Colonic mucosa (tissue), 4 donors: ENCODE measurements around the gene DROSHA. TPM values are rescaled to one million over a fixed set of nuclear protein-coding genes. Genes with fewer than 3 reads are reported as not detected.
A peak's percentile ranks its signal among the peaks of the same experiment; 100 is the strongest.

ENCODE experiments used
- DNase-seq: peaks from one replicate; pipeline ENCODE4 v3.0.0-alpha.2; 2020
- H3K27ac ChIP-seq: fragments of 200-600 bp; one replicate; pipeline ENCODE4 v1.8.0; 2021
- H3K27me3 ChIP-seq: fragments of 200-600 bp; one replicate; pipeline ENCODE4 v1.8.0; 2021
- H3K36me3 ChIP-seq: fragments of 200-600 bp; one replicate; pipeline ENCODE4 v1.8.0; 2021
- H3K4me1 ChIP-seq: fragments of 200-600 bp; one replicate; pipeline ENCODE4 v1.8.0; 2021; ENCODE audit warnings: mild to moderate bottlenecking
- H3K4me3 ChIP-seq: fragments of 200-600 bp; one replicate; pipeline ENCODE4 v1.8.0; 2021
- H3K9ac ChIP-seq, 2 donors: one replicate each; pipeline ENCODE4 v1.7.0; 2013; ENCODE audit warnings: control low read depth in 2 of 2, low read depth in 2 of 2, low read length in 2 of 2
- H3K9me3 ChIP-seq: fragments of 200-600 bp; one replicate; pipeline ENCODE4 v1.8.0; 2021
- CTCF ChIP-seq: fragments of 200-600 bp; IDR thresholded peaks from one replicate; pipeline ENCODE4 v1.8.0; 2022; ENCODE audit warnings: antibody characterized with exemption, mild to moderate bottlenecking
- intact Hi-C: fragments of 100-400 bp; cut with DNase I; formaldehyde crosslinking; loops from one replicate; pipeline ENCODE4 v1.14.1; 2022
- total RNA-seq, 2 donors: library from RNA; stranded (reverse); fragmentation: NEBNext Ultra II Directional in 1 of 2; extraction: Animal tissue kit (Norgen Biotek cat#: 25700) in 1 of 2; gene quantifications; one replicate each; pipeline ENCODE4 v1.2.1, GENCODE V29; 2021
- donor health status: healthy.
- donor health status: DM: no; HTN: no; CAD: no.
- donor health status: DM: no; HTN: no; CAD: no.

DROSHA gene
- total RNA-seq, 2 donors from 2014 or later, result 49.2 to 61.6 TPM

- Histone ChIP-seq H3K27me3 (no peaks in the 10 kb centered on the region), H3K9me3 (no peaks in the 10 kb centered on the region), H3K4me3 (no peak overlapping the region), H3K36me3 (peaks cover 9% of the 10 kb centered on the region), H3K27ac (no peak overlapping the region), H3K4me1 (peaks cover 5% of the 10 kb centered on the region), H3K9ac (no peak overlapping the region)
- TF ChIP-seq CTCF, result no peak
- no peak for DNase-seq
- intact Hi-C loops, result no loop called here
Measured at GRCh38 chr5:31537349-31537748, 5.5 kb upstream of the DROSHA start.

GRCh38 chr5:31536873-31537272, 5.0 kb upstream of the DROSHA start:
- peaks cover 9% of the 10 kb centered on the region for H3K36me3 ChIP-seq
- H3K4me1 ChIP-seq, result peaks cover 5% of the 10 kb centered on the region
- H3K9ac ChIP-seq, result no peak overlapping the region
- no peak for TF ChIP-seq CTCF
- intact Hi-C loops, result no loop called here
- no peak overlapping the region for H3K4me3 ChIP-seq
- H3K27ac ChIP-seq, result no peak overlapping the region
- H3K27me3 ChIP-seq, result no peaks in the 10 kb centered on the region
- H3K9me3 ChIP-seq, result no peaks in the 10 kb centered on the region
- no peak for DNase-seq

GRCh38 chr5:31534527-31535046, 2.7 kb upstream of the DROSHA start:
- H3K36me3 ChIP-seq, result peaks cover 9% of the 10 kb centered on the region
- H3K27me3 ChIP-seq, result no peaks in the 10 kb centered on the region
- intact Hi-C loops, result no loop called here
- H3K9me3 ChIP-seq, result no peaks in the 10 kb centered on the region
- no peak overlapping the region for H3K9ac ChIP-seq
- no peak overlapping the region for H3K27ac ChIP-seq
- H3K4me1 ChIP-seq, result peaks cover 5% of the 10 kb centered on the region
- H3K4me3 ChIP-seq, result no peak overlapping the region
- TF ChIP-seq CTCF, result no peak
- DNase-seq, result no peak

GRCh38 chr5:31531543-31531887, 378 bp downstream of the DROSHA start:
- H3K4me3 ChIP-seq, result peak overlapping the region; percentile 67
- TF ChIP-seq CTCF, result no peak
- no peaks in the 10 kb centered on the region for H3K27me3 ChIP-seq
- intact Hi-C loops, result no loop called here
- peak; percentile 33 for DNase-seq
- H3K36me3 ChIP-seq, result peaks cover 9% of the 10 kb centered on the region
- H3K9me3 ChIP-seq, result no peaks in the 10 kb centered on the region
- peaks cover 5% of the 10 kb centered on the region for H3K4me1 ChIP-seq
- peak overlapping the region; percentile 72 to 83 for H3K9ac ChIP-seq
- peak overlapping the region; percentile 81 for H3K27ac ChIP-seq

GRCh38 chr5:31530541-31531265, 1.2 kb downstream of the DROSHA start:
- TF ChIP-seq CTCF, result no peak
- no peak for DNase-seq
- Histone ChIP-seq H3K9ac (peak overlapping the region in 1 of 2 donors; percentile 83), H3K4me1 (peaks cover 5% of the 10 kb centered on the region), H3K9me3 (no peaks in the 10 kb centered on the region), H3K27me3 (no peaks in the 10 kb centered on the region), H3K4me3 (peak overlapping the region; percentile 67), H3K27ac (no peak overlapping the region), H3K36me3 (peaks cover 6% of the 10 kb centered on the region)
- intact Hi-C loops, result no loop called here
